ENCODE data around the gene NCBP1. TPM values are rescaled to one million over a fixed set of nuclear protein-coding genes. Genes with fewer than 3 reads are reported as not detected.

NCBP1 gene
- total and polyA plus RNA-seq, 9 of the 15 experiments (the other 6 are each of a cell fraction or from before 2014, with no cell fraction given), result 29.4 to 69.7 (median 57.5) TPM

- TF ChIP-seq ZNF280A (IDR thresholded peaks at IDR 0.05; ENCODE audit: low read depth, partially characterized antibody) (no peak), GTF2B (IDR thresholded peaks at IDR 0.05; ENCODE audit: extremely low read depth, insufficient read length) (no peak), MEIS2 (IDR thresholded peaks at IDR 0.05; ENCODE audit: partially characterized antibody) (no peak), POLR3G (IDR thresholded peaks at IDR 0.05; ENCODE audit: extremely low read depth, insufficient read length, insufficient replicate concordance) (no peak), MTA1 (IDR thresholded peaks at IDR 0.05; ENCODE audit: borderline replicate concordance) (no peak), YY1 (IDR thresholded peaks at IDR 0.05; ENCODE audit: borderline replicate concordance in 1 of 3, control insufficient read depth in 1 of 3, extremely low read depth in 1 of 3, insufficient read depth in 3 of 3, insufficient read length in 1 of 3, insufficient replicate concordance in 2 of 3, low read depth in 1 of 3, low read length in 2 of 3) (no peak), KDM1A (IDR thresholded peaks at IDR 0.05) (no peak)
- TF ChIP-seq, protein P1, sequence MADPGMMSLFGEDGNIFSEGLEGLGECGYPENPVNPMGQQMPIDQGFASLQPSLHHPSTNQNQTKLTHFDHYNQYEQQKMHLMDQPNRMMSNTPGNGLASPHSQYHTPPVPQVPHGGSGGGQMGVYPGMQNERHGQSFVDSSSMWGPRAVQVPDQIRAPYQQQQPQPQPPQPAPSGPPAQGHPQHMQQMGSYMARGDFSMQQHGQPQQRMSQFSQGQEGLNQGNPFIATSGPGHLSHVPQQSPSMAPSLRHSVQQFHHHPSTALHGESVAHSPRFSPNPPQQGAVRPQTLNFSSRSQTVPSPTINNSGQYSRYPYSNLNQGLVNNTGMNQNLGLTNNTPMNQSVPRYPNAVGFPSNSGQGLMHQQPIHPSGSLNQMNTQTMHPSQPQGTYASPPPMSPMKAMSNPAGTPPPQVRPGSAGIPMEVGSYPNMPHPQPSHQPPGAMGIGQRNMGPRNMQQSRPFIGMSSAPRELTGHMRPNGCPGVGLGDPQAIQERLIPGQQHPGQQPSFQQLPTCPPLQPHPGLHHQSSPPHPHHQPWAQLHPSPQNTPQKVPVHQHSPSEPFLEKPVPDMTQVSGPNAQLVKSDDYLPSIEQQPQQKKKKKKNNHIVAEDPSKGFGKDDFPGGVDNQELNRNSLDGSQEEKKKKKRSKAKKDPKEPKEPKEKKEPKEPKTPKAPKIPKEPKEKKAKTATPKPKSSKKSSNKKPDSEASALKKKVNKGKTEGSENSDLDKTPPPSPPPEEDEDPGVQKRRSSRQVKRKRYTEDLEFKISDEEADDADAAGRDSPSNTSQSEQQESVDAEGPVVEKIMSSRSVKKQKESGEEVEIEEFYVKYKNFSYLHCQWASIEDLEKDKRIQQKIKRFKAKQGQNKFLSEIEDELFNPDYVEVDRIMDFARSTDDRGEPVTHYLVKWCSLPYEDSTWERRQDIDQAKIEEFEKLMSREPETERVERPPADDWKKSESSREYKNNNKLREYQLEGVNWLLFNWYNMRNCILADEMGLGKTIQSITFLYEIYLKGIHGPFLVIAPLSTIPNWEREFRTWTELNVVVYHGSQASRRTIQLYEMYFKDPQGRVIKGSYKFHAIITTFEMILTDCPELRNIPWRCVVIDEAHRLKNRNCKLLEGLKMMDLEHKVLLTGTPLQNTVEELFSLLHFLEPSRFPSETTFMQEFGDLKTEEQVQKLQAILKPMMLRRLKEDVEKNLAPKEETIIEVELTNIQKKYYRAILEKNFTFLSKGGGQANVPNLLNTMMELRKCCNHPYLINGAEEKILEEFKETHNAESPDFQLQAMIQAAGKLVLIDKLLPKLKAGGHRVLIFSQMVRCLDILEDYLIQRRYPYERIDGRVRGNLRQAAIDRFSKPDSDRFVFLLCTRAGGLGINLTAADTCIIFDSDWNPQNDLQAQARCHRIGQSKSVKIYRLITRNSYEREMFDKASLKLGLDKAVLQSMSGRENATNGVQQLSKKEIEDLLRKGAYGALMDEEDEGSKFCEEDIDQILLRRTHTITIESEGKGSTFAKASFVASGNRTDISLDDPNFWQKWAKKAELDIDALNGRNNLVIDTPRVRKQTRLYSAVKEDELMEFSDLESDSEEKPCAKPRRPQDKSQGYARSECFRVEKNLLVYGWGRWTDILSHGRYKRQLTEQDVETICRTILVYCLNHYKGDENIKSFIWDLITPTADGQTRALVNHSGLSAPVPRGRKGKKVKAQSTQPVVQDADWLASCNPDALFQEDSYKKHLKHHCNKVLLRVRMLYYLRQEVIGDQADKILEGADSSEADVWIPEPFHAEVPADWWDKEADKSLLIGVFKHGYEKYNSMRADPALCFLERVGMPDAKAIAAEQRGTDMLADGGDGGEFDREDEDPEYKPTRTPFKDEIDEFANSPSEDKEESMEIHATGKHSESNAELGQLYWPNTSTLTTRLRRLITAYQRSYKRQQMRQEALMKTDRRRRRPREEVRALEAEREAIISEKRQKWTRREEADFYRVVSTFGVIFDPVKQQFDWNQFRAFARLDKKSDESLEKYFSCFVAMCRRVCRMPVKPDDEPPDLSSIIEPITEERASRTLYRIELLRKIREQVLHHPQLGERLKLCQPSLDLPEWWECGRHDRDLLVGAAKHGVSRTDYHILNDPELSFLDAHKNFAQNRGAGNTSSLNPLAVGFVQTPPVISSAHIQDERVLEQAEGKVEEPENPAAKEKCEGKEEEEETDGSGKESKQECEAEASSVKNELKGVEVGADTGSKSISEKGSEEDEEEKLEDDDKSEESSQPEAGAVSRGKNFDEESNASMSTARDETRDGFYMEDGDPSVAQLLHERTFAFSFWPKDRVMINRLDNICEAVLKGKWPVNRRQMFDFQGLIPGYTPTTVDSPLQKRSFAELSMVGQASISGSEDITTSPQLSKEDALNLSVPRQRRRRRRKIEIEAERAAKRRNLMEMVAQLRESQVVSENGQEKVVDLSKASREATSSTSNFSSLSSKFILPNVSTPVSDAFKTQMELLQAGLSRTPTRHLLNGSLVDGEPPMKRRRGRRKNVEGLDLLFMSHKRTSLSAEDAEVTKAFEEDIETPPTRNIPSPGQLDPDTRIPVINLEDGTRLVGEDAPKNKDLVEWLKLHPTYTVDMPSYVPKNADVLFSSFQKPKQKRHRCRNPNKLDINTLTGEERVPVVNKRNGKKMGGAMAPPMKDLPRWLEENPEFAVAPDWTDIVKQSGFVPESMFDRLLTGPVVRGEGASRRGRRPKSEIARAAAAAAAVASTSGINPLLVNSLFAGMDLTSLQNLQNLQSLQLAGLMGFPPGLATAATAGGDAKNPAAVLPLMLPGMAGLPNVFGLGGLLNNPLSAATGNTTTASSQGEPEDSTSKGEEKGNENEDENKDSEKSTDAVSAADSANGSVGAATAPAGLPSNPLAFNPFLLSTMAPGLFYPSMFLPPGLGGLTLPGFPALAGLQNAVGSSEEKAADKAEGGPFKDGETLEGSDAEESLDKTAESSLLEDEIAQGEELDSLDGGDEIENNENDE (IDR thresholded peaks at IDR 0.05; ENCODE audit: low read depth, low read length), result no peak
- TF ChIP-seq, protein P2, sequence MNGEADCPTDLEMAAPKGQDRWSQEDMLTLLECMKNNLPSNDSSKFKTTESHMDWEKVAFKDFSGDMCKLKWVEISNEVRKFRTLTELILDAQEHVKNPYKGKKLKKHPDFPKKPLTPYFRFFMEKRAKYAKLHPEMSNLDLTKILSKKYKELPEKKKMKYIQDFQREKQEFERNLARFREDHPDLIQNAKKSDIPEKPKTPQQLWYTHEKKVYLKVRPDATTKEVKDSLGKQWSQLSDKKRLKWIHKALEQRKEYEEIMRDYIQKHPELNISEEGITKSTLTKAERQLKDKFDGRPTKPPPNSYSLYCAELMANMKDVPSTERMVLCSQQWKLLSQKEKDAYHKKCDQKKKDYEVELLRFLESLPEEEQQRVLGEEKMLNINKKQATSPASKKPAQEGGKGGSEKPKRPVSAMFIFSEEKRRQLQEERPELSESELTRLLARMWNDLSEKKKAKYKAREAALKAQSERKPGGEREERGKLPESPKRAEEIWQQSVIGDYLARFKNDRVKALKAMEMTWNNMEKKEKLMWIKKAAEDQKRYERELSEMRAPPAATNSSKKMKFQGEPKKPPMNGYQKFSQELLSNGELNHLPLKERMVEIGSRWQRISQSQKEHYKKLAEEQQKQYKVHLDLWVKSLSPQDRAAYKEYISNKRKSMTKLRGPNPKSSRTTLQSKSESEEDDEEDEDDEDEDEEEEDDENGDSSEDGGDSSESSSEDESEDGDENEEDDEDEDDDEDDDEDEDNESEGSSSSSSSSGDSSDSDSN (IDR thresholded peaks at IDR 0.05; ENCODE audit: borderline replicate concordance in 1 of 2, low read depth in 2 of 2, low read length in 2 of 2), result no peak; a peak in 1 of 4 replicates
Observed at GRCh38 chr9:97633859-97634490, 354 bp downstream of the NCBP1 start (continued).
